Lung (tissue), 12 donors: ENCODE results near the gene ATP5MC3. TPM values are rescaled to one million over a fixed set of nuclear protein-coding genes. Genes with fewer than 3 reads are reported as not detected.

Experiments
- ATAC-seq: fragments of 200-7000 bp; cut with Tn5 transposase; one replicate; pipeline ENCODE4 v1.9.1; 2020; ENCODE audit warnings: moderate number of reproducible peaks; ENCODE audit not compliant: insufficient read depth, low FRiP score
- DNase-seq, 3 donors: peaks; one replicate each; pipeline ENCODE4 v3.0.0-alpha.2; 2013 to 2017
- H3K27ac ChIP-seq, 2 donors: one replicate each; pipeline ENCODE4 v1.5.1; 2013; ENCODE audit warnings: mild to moderate bottlenecking in 2 of 2, moderate library complexity in 2 of 2, control low read depth in 1 of 2, inconsistent platforms in 1 of 2, low read depth in 1 of 2, low read length in 1 of 2
- H3K27me3 ChIP-seq, 3 donors: one replicate each; pipeline ENCODE4 v1.5.1; 2013; ENCODE audit warnings: low read length in 2 of 3; ENCODE audit not compliant: control insufficient read depth in 3 of 3, insufficient read depth in 3 of 3
- H3K36me3 ChIP-seq, 4 donors: one replicate each; pipeline ENCODE4 v1.5.1; 2013; ENCODE audit warnings: low read length in 4 of 4, mild to moderate bottlenecking in 1 of 4, moderate library complexity in 1 of 4; ENCODE audit not compliant: control insufficient read depth in 4 of 4, insufficient read depth in 4 of 4
- H3K4me1 ChIP-seq, 5 donors: one replicate each; pipeline ENCODE4 v1.5.1; 2013; ENCODE audit warnings: low read length in 5 of 5, mild to moderate bottlenecking in 2 of 5, moderate library complexity in 1 of 5; ENCODE audit not compliant: control insufficient read depth in 5 of 5, insufficient read depth in 5 of 5
- H3K4me3 ChIP-seq: one replicate; pipeline ENCODE4 v1.5.1; 2013; ENCODE audit warnings: mild to moderate bottlenecking, control low read depth, moderate library complexity
- H3K9ac ChIP-seq, 2 donors: one replicate each; pipeline ENCODE4 v1.5.1; 2013; ENCODE audit warnings: low read length in 2 of 2, control low read depth in 1 of 2; ENCODE audit not compliant: insufficient read depth in 1 of 2
- H3K9me3 ChIP-seq, 4 donors: one replicate each; pipeline ENCODE4 v1.5.1; 2013; ENCODE audit warnings: low read length in 3 of 4, mild to moderate bottlenecking in 1 of 4, moderate library complexity in 1 of 4; ENCODE audit not compliant: control insufficient read depth in 4 of 4, insufficient read depth in 3 of 4
- CTCF ChIP-seq: IDR thresholded peaks from 2 replicates; pipeline ENCODE4 v1.5.1; 2012; ENCODE audit warnings: mild to moderate bottlenecking; ENCODE audit errors: control extremely low read depth, extremely low read depth
- WGBS, 2 donors: extraction: QIAGEN DNeasy Blood & Tissue Kit; methylation state at CpG; one replicate each; pipeline ENCODE4 v1.1.7; 2013; 5-methylcytosine and 5-hydroxymethylcytosine counted together
- polyA plus RNA-seq, 2 donors: library from polyadenylated mRNA; stranded (reverse); fragments of 200-250 nt; gene quantifications; one replicate each; pipeline ENCODE4 v1.2.1, GENCODE V29; 2013
- total RNA-seq, 2 donors: library from RNA; depleted of rRNA in 1 of 2; stranded (reverse); fragments of >200 nt in 1 of 2; gene quantifications; one replicate each; pipeline ENCODE4 v1.2.1, GENCODE V29; 2014 to 2021
- donor health status: control.
- donor health status: control.
- donor health status: Bipolar disorder and iron deficiency.
- donor health status: healthy.
- donor health status: DM: yes; HTN: yes; CAD: no.

ATP5MC3 gene
- total and polyA plus RNA-seq, 4 donors = 72.0 to 255 (median 177) TPM

DNA sequence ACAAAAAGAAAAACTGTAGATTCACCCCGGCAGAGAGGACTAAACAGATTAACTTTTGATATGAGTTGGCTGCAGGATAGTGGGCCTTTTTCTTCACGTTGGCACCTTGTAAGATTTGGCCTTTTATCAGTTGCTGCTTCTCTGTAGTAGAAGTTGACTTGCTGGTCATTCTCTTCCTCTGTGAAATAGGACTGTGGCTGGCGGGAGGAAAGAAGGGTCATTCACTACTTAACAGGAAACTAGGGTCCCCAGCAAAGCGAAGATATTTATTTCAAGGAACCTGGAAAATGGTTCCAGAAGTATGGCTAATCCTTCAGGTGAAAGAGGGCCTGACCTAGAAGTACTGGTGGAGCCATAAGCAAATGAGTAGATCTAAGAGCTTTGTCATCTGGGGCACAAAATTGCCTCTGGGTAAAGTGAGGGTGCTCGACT, 383 bp upstream of the ATP5MC3 start:
- no peaks in the 10 kb centered on the region for H3K27me3 ChIP-seq
- peak overlapping the region; percentile 10 for H3K4me3 ChIP-seq
- H3K9ac ChIP-seq = peak overlapping the region in 1 of 2 donors; percentile 37
- H3K4me1 ChIP-seq = peaks cover 0 to 13% (median 0%) of the 10 kb centered on the region in 5 donors
- H3K36me3 ChIP-seq = peaks cover 4 to 18% (median 16%) of the 10 kb centered on the region in 4 donors
- ATAC-seq (no peak), DNase-seq (no peak)
- 57 to 66% methylated on average over 5 of the region's 5 CpGs for WGBS, 2 donors
- no peak for TF ChIP-seq CTCF
- no peaks in the 10 kb centered on the region for H3K9me3 ChIP-seq
- H3K27ac ChIP-seq = peak overlapping the region; percentile 93 to 94

DNA sequence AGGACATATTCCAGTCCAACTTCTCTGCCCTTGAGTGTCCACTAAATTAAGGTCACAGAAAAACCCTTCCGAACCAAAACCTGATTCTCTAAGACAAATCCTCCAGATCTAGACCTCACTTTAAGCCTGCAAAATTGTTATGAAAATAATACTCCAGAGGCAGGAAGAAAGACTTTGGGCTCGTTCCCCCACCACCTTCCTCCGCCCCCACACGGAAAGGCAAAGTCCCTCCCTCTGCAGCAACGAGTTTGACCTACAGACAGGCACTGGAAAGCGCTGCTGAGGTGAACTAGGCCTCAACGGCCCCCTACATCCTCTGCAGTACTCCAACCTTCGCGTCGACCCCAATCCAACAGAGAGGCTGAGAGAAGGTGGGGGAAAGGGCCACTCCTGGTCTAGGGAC, 808 bp downstream of the ATP5MC3 start:
- no peaks in the 10 kb centered on the region for H3K9me3 ChIP-seq
- TF ChIP-seq CTCF = no peak
- peaks cover 0 to 13% (median 0%) of the 10 kb centered on the region in 5 donors for H3K4me1 ChIP-seq
- H3K27ac ChIP-seq = peak overlapping the region; percentile 93 to 94
- peak; percentile 78 for ATAC-seq
- peak overlapping the region; percentile 83 for H3K4me3 ChIP-seq
- H3K27me3 ChIP-seq = no peaks in the 10 kb centered on the region
- 6 to 8% methylated on average over 10 of the region's 10 CpGs for WGBS, 2 donors
- peaks cover 4 to 18% (median 17%) of the 10 kb centered on the region in 4 donors for H3K36me3 ChIP-seq
- DNase-seq = peak; percentile 33 to 69 (median 58)
- peak overlapping the region; percentile 88 to 90 for H3K9ac ChIP-seq

DNA sequence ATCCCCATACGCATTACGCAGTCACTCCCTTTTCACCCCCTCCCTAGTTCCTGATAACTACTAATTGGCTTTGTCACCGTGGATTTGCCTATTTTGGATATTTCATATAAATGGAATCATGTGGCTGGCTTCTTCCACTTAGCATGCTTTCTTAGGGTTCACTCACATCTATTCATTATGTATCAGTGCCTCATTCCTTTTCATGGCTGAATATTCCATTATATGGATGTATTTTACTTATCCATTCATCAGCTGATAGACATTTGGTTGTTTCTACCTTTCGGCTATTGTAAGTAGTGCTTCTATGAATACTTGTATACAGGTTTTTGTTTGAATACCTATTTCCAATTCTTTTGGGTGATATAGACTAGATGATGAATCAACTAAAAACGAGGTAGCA, 4.9 kb downstream of the ATP5MC3 start:
- H3K27ac ChIP-seq = no peak overlapping the region
- DNase-seq (no peak), ATAC-seq (no peak)
- TF ChIP-seq CTCF = no peak
- no peaks in the 10 kb centered on the region for H3K27me3 ChIP-seq
- peaks cover 6 to 19% (median 18%) of the 10 kb centered on the region in 4 donors for H3K36me3 ChIP-seq
- WGBS, 2 donors = 65 to 68% methylated on average over 5 of the region's 5 CpGs
- no peak overlapping the region for H3K4me3 ChIP-seq
- no peaks in the 10 kb centered on the region for H3K9me3 ChIP-seq
- H3K4me1 ChIP-seq = peaks cover 0 to 8% (median 1%) of the 10 kb centered on the region in 5 donors
- H3K9ac ChIP-seq = no peak overlapping the region

GRCh38 chr2:175175896-175176295, 5.6 kb downstream of the ATP5MC3 start:
- DNase-seq (no peak), ATAC-seq (no peak)
- Histone ChIP-seq H3K4me3 (no peak overlapping the region), H3K27me3 (no peaks in the 10 kb centered on the region), H3K36me3 (peaks cover 6 to 21% (median 16%) of the 10 kb centered on the region in 4 donors), H3K9ac (no peak overlapping the region), H3K9me3 (no peaks in the 10 kb centered on the region), H3K27ac (no peak overlapping the region), H3K4me1 (peaks cover 0 to 8% (median 1%) of the 10 kb centered on the region in 5 donors)
- TF ChIP-seq CTCF = no peak
- 81 to 93% methylated on average over 1 of the region's 1 CpG for WGBS, 2 donors
